Endodermal cell (in vitro differentiated cells): Measurements from ENCODE around the gene MSANTD4. TPM values are rescaled to one million over a fixed set of nuclear protein-coding genes. Genes with fewer than 3 reads are reported as not detected.

Experiments
- DNase-seq: peaks from one replicate; pipeline ENCODE4 v3.0.0-alpha.2; 2017
- H3K27ac ChIP-seq: 2 replicates; pipeline ENCODE4 v1.5.1; 2013; ENCODE audit warnings: mild to moderate bottlenecking, low read depth, low read length, moderate library complexity
- H3K27me3 ChIP-seq: 2 replicates; pipeline ENCODE4 v1.6.1; 2013; ENCODE audit warnings: mild to moderate bottlenecking, low read length, moderate library complexity; ENCODE audit not compliant: insufficient read depth, control insufficient read depth, poor library complexity, severe bottlenecking
- H3K36me3 ChIP-seq: 2 replicates; pipeline ENCODE4 v1.7.0; 2013; ENCODE audit warnings: mild to moderate bottlenecking, low read length, moderate library complexity; ENCODE audit not compliant: control insufficient read depth, insufficient read depth
- H3K4me1 ChIP-seq: one replicate; pipeline ENCODE4 v1.7.0; 2013; ENCODE audit warnings: low read length; ENCODE audit not compliant: control insufficient read depth, insufficient read depth
- H3K4me3 ChIP-seq: 2 replicates; pipeline ENCODE4 v1.5.1; 2013; ENCODE audit warnings: mild to moderate bottlenecking, low read length, moderate library complexity
- H3K9ac ChIP-seq: 2 replicates; pipeline ENCODE4 v1.6.1; 2013; ENCODE audit warnings: mild to moderate bottlenecking, low read length, moderate library complexity; ENCODE audit not compliant: poor library complexity, severe bottlenecking; ENCODE audit errors: extremely low read depth
- H3K9me3 ChIP-seq: 2 replicates; pipeline ENCODE4 v1.6.1; 2013; ENCODE audit warnings: mild to moderate bottlenecking, low read length, moderate library complexity; ENCODE audit not compliant: control insufficient read depth
- H3K27ac Mint-ChIP-seq: 2 replicates; pipeline ENCODE4 v1.8.0; 2020; ENCODE audit warnings: mixed read lengths
- H3K27me3 Mint-ChIP-seq: 2 replicates; pipeline ENCODE4 v1.8.0; 2021; ENCODE audit warnings: mild to moderate bottlenecking, mixed read lengths; ENCODE audit not compliant: insufficient read depth
- H3K36me3 Mint-ChIP-seq: 2 replicates; pipeline ENCODE4 v1.8.0; 2020; ENCODE audit warnings: low read depth, mixed read lengths
- H3K4me1 Mint-ChIP-seq: 2 replicates; pipeline ENCODE4 v1.8.0; 2020; ENCODE audit warnings: mixed read lengths
- H3K4me3 Mint-ChIP-seq: 2 replicates; pipeline ENCODE4 v1.8.0; 2020; ENCODE audit warnings: mild to moderate bottlenecking, moderate library complexity, mixed read lengths
- H3K9me3 Mint-ChIP-seq: 2 replicates; pipeline ENCODE4 v1.8.0; 2020; ENCODE audit warnings: mild to moderate bottlenecking, mixed read lengths
- WGBS, 2 experiments: methylation state at CpG; one replicate each; pipeline versions ENCODE4 v1.1.5 to v1.1.7; 2013; ENCODE audit warnings: missing lambda C conversion rate in 2 of 2, mixed read lengths in 1 of 2; ENCODE audit not compliant: insufficient coverage in 1 of 2, insufficient read length in 1 of 2; 5-methylcytosine and 5-hydroxymethylcytosine counted together
- total RNA-seq, 2 donors: library from RNA; stranded (reverse); fragmentation: NEBNext Ultra II Directional in 1 of 2; extraction: Animal tissue kit (Norgen Biotek cat#: 25700) in 1 of 2; gene quantifications; 2 replicates in 1 of 2; 3 replicates in 1 of 2; pipeline ENCODE4 v1.2.1, GENCODE V29; 2021
- TF ChIP-seq, protein P1 (sequence below): fragments of 200-600 bp; sonication (generic); conservative IDR thresholded peaks from 2 replicates; pipeline ENCODE4 v1.5.0; 2021; ENCODE audit warnings: antibody characterized with exemption, mild to moderate bottlenecking

Gene MSANTD4
- total RNA-seq, 2 donors from 2014 or later = 17.2 to 19.8 TPM

DNA sequence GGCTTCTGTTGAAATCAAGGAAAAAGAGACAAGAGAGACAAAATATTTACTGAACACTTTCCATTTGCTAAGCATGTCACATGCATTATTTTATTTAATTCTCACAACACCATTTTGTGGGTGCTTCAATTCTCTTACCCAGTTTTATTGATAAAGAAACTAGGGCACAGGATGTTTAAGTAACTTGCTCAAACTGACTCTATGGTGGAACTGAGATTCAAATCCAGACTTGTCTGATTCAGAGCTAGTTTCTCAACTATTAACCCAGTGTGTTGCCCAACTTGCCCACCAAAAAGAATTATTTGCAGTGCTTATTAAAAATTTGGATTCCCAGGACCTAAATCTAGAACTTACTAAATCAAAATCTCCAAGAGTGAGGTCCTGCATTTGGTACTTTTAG, 21.5 kb upstream of the MSANTD4 start:
- Histone ChIP-seq H3K4me3 (no peak overlapping the region), H3K9me3 (no peaks in the 10 kb centered on the region), H3K9ac (no peak overlapping the region), H3K27ac (no peak overlapping the region), H3K27me3 (no peaks in the 10 kb centered on the region), H3K36me3 (no peaks in the 10 kb centered on the region), H3K4me1 (no peaks in the 10 kb centered on the region)
- no peak overlapping the region for H3K4me3 Mint-ChIP-seq
- TF ChIP-seq, protein P1, sequence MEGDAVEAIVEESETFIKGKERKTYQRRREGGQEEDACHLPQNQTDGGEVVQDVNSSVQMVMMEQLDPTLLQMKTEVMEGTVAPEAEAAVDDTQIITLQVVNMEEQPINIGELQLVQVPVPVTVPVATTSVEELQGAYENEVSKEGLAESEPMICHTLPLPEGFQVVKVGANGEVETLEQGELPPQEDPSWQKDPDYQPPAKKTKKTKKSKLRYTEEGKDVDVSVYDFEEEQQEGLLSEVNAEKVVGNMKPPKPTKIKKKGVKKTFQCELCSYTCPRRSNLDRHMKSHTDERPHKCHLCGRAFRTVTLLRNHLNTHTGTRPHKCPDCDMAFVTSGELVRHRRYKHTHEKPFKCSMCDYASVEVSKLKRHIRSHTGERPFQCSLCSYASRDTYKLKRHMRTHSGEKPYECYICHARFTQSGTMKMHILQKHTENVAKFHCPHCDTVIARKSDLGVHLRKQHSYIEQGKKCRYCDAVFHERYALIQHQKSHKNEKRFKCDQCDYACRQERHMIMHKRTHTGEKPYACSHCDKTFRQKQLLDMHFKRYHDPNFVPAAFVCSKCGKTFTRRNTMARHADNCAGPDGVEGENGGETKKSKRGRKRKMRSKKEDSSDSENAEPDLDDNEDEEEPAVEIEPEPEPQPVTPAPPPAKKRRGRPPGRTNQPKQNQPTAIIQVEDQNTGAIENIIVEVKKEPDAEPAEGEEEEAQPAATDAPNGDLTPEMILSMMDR = no peak
- DNase-seq = no peak
- no peaks in the 10 kb centered on the region for H3K27me3 Mint-ChIP-seq
- H3K27ac Mint-ChIP-seq = no peak overlapping the region
- no peaks in the 10 kb centered on the region for H3K4me1 Mint-ChIP-seq
- H3K36me3 Mint-ChIP-seq = no peaks in the 10 kb centered on the region
- no peaks in the 10 kb centered on the region for H3K9me3 Mint-ChIP-seq

DNA sequence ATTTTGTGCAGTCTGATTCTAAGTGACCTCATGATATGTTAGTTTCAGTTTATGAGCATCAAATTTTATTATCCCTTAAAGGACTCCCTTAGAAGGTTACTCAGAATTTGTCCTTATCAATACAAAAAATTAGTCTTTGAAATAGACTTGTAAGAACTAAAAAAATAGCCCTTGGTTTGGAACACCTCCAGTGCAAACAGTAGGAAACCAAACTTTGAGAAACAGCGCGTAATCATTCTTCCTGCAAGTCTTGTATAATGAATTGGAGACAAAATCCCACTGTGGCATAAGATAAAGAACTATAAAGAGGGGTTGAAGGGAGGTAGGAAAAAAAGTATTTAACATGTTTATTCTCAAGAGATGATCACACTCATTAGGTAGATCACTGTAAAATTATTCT, 10.8 kb upstream of the MSANTD4 start:
- H3K4me1 ChIP-seq = no peaks in the 10 kb centered on the region
- H3K27ac ChIP-seq = no peak overlapping the region
- TF ChIP-seq, protein P1 = no peak
- H3K9me3 ChIP-seq = no peaks in the 10 kb centered on the region
- H3K9ac ChIP-seq = no peak overlapping the region
- no peak overlapping the region for H3K4me3 ChIP-seq
- Mint-ChIP-seq H3K27me3 (no peaks in the 10 kb centered on the region), H3K4me1 (no peaks in the 10 kb centered on the region), H3K4me3 (no peak overlapping the region), H3K27ac (no peak overlapping the region), H3K36me3 (no peaks in the 10 kb centered on the region), H3K9me3 (no peaks in the 10 kb centered on the region)
- H3K27me3 ChIP-seq = no peaks in the 10 kb centered on the region
- no peak for DNase-seq
- WGBS, 2 experiments = 95 to 100% methylated on average over 2 of the region's 2 CpGs
- no peaks in the 10 kb centered on the region for H3K36me3 ChIP-seq

DNA sequence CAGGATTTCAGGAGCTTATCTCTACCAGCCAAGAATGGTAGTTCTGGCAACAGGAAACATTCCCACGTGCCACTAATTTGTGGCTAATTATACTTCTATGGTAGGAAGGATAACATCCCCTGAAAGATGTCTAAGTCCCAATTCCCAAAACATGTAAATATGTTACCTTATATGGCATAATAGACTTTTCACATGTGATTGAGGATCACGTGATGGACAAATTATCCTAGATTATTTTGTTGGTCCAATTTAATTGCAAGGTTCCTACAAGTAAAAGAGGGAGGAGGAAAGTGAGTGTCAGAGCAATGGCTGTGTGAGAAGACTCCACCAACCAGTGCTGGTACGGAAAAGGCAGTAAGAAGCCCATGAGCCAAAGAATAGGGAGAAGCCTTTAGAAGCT, 9.9 kb upstream of the MSANTD4 start:
- no peak overlapping the region for H3K4me3 Mint-ChIP-seq
- WGBS, 2 experiments = 84 to 91% methylated on average over 2 to 3 of the region's 3 CpGs
- H3K4me1 Mint-ChIP-seq = no peaks in the 10 kb centered on the region
- no peaks in the 10 kb centered on the region for H3K27me3 Mint-ChIP-seq
- TF ChIP-seq, protein P1 = no peak
- Histone ChIP-seq H3K27ac (no peak overlapping the region), H3K27me3 (no peaks in the 10 kb centered on the region), H3K4me1 (no peaks in the 10 kb centered on the region), H3K36me3 (no peaks in the 10 kb centered on the region), H3K9ac (no peak overlapping the region), H3K4me3 (no peak overlapping the region), H3K9me3 (no peaks in the 10 kb centered on the region)
- H3K27ac Mint-ChIP-seq = no peak overlapping the region
- DNase-seq = no peak
- peaks cover 1% of the 10 kb centered on the region for H3K36me3 Mint-ChIP-seq
- peaks cover 4% of the 10 kb centered on the region for H3K9me3 Mint-ChIP-seq
